HG02870 (cell line): ENCODE data around the gene BCL2A1.
"Not testable (repeated sequence)": the region's sequence is repeated elsewhere in the genome, so short reads cannot be mapped to it uniquely, and the experiment has no call there.

Experiments
- ATAC-seq: cut with Tn5 transposase; IDR thresholded peaks from one replicate; pipeline ENCODE4 v1.9.1; 2021; ENCODE audit warnings: mild to moderate bottlenecking, moderate library complexity; ENCODE audit not compliant: unreplicated experiment

The BCL2A1 gene

DNA sequence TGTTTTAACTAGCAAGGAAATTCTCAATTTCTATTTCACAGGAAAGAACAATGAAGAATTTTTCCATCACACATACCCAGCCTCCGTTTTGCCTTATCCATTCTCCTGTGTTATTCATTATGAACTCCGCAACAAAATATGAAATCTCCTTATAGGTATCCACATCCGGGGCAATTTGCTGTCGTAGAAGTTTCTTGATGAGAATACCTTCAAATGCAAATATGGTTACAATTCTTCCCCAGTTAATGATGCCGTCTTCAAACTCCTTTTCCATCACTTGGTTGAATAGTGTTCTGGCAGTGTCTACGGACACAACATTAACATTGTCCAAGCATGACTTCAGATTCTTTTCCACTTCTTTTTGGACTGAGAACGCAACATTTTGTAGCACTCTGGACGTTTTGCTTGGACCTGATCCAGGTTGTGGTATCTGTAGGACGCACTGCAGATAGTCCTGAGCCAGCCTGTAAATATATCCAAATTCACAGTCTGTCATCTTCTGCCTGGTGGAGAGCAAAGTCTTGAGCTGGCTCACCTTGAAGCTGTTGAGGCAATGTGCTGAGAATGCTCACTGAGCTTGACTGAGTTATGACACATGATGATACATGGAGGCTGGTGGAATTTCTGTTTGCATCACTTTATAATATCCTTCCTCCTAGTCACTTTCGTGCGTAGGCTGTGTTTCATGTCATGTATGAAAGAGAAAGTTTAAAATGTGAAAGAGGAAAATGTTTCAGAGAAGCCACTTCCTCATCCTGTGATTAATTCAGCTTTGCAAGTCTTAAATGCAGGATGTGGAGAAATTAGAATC, at the start of gene BCL2A1:
Gene BCL2A1 (minus strand): TSS at position 573 of the 811 bp plus-strand sequence. CDS start 77 bp downstream, at position 496.
- ATAC-seq, result peak; percentile 54

DNA sequence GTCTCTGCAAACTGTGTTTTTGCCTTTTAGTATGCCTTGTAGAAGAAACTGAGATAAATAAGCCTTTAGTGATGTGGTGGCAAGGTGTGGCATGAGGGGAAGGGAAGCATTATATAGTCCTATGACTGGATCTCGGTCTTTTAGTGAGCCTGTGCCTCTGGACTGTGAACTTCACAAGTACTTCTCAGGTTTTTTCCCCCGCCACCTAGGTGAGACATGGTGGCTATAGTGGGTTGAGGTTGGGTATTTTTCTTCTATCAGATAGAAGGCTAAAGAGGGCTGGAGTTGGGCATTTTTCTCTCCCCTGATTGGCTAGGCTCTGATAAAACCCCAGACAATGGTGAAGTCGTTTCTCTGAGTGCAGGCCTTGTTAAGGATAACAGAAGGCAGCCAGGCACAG, 49.7 kb upstream of the BCL2A1 start:
- no peak for ATAC-seq

DNA sequence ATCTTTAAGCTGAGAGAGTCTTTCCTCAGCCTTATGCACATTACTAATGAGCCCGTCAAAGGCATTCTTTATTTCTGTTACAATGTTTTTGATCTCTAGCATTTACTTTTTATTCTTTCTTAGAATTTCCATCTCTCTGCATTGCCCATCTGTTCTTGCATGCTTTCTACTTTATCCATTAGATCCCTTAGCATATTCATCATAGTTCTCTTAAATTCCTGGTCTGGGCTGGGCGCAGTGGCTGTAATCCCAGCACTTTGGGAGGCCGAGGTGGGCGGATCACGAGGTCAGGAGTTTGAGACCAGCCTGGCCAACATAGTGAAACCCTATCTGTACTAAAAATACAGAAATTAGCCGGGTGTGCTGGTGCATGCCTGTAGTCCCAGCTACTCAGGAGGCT, 49.2 kb upstream of the BCL2A1 start:
- not testable (repeated sequence) for ATAC-seq

DNA sequence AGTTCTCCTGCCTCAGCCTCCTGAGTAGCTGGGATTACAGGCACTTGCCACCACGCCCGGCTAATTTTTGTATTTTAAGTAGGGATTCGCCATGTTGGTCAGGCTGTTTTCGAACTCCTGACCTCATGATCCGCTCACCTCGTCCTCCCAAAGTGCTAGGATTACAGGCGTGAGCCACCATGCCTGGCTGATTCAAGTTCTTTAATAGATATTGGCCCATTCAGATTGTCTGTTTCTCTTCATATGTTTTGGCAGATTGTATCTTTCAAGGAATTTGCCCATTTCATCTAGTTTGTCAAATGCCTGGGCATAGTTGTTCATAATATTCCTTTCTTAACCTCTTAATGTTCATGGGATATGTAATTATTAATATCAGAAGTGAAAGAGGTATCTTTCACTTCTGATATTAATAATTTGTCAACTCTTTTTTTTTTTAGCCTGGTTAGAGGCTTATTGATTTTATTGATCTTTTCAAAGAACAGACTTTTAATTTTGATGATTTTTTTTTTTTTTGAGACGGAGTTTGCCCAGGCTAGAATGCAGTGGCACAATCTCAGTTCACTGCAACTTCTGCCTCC, 48.3 kb upstream of the BCL2A1 start:
- ATAC-seq, result no peak

DNA sequence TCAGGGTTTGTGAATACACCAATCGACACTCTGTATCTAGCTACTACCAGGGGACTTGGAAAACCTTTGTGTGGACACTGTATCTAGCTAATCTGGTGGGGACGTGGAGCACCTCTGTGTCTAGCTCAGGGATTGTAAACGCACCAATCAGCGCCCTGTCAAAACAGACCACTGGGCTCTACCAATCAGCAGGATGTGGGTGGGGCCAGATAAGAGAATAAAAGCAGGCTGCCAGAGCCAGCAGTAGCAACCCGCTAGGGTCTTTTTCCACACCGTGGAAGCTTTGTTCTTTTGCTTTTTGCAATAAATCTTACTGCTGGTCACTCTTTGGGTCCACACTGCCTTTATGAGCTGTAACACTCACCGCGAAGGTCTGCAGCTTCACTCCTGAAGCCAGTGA, 46.1 kb upstream of the BCL2A1 start:
- ATAC-seq, result not testable (repeated sequence)

DNA sequence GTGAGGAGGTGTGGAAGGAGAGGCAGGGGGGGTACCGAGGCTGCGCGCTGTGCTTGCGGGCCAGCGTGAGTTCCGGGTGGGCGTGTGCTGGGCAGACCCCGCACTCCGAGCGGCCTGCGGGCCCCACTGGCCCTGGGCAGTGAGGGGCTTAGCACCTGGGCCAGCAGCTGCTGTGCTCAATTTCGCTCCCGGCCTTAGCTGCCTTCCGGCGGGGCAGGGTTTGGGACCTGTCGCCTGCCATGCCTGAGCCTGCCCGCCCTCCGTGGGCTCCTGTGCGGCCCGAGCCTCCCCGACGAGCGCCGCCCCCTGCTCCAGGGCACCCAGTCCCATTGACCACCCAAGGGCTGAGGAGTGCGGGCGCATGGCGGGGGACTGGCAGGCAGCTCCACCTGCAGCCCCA, 45.5 kb upstream of the BCL2A1 start:
- not testable (repeated sequence) for ATAC-seq

DNA sequence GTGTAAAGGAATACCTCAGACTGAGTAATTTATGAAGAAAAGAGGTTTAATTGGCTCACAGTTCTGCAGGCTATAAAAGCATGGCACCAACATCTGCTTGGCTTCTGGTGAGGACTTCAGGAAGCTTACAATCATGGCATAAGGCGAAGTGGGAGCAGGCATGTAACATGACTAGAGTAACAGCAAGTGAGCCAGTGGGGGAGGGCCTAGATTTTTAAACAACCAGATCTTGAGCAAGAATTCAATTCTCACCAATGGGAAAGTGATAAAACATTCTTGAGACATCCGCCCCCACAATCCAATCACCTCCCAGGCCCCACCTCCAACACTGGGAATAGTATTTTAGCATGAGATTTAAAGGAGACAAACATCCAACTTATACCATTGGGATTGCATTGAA, 44.2 kb upstream of the BCL2A1 start:
- no peak for ATAC-seq

DNA sequence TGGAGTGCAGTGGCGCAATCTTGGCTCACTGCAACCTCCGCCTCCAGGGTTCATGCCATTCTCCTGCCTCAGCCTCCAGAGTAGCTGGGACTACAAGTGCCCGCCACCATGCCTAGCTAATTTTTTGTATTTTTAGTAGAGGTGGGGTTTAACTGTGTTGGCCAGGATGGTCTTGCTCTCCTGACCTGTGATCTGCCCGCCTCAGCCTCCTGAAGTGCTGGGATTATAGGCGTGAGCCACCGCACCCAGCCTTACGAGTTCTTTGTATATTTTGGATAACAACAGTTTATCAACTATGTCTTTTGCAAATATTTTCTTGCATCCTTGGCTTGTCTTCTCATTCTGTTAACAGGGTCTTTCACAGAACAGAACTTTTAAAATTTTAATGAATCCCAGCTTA, 43.2 kb upstream of the BCL2A1 start:
- not testable (repeated sequence) for ATAC-seq

DNA sequence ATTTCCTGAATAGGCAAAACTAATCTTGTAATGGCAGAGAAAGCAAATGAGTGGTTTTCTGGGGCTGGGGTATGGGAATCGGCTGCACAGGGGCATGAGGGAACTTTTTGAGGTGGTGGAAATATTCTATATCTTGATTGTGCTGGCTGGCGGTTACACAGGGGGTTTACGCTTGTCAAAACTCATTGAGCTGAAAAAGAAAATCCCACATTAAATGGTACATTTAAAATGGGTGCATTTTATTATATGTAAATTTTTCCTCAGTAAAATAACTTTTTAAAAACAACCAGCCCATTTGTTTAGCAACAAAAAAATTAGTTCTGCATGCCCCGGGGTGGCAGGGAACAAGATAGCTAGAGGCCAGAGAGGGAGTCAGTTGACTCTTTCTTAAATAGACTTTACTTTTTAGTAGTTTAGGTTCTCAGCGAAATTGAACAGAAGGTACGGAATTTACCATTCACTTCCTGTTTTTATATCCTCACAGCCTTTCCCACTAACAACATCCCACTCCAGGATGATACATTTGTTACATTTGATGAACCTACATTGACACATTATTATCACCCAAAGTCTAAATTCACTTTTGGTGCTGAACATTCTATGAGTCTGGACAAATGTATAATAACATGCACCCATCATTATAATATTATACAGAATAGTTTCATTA, 41.2 kb upstream of the BCL2A1 start:
- no peak for ATAC-seq

DNA sequence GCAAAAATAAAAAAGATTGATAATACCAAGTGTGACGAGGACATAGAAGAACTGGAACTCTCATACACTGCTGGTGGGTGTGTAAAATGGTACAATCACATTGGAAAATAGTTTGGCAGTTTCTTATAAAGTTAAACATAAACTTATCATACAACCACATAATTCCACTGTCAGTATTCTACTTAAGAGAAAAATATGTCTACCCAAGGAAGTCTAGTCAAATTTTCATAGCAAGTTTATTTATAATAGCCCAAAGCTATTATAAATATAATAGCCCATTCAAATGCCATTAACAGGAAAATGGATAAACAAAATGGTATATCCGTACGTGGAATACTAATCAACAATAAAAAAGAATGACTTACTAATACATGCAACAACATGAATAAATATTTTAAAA, 40.6 kb upstream of the BCL2A1 start:
- ATAC-seq, result no peak

DNA sequence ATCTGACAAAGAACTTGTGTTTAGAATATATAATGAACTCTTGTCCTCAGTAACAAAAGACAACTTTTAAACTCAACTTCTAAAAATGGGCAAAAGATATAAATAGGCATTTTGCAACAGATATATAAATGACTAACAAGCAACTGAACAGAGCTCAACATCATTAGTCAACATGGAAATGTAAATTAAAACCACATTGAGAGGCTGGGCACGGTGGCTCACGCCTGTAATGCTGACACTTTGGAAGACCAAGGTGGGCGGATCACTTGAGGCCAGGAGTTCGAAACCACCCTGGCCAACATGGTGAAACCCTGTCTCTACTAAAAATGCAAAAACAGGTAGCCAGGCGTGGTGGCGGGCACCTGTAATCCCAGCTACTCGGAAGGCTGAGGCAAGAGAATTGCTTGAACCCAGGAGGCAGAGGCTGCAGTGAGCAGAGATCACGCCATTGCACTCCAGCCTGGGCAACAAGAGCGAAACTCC, 40.1 kb upstream of the BCL2A1 start:
- peak; percentile 56 for ATAC-seq

DNA sequence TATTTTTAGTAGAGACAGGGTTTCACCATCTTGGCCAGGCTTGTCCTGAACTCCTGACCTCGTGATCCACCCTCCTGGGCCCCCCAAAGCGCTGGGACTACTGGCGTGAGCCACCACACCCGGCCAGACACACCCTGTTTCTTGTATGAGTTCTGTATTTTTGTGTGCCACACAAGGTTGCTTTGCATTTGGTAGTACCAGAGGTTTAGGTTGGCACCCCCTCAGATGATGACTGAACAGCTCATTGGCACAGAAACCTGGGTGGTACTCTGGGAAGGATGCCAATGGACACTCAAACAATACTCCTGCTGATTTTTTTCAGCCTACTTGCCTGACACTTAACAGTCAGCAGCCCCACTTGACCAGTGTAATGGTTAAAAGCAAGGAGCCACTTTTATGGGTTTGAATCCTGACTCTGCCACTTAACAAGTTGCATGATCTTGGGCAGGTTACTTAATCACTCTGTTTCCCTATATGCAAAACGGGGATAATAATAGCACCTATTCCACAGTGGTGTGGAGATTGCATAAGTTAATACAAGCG, 39.2 kb upstream of the BCL2A1 start:
- ATAC-seq, result no peak

DNA sequence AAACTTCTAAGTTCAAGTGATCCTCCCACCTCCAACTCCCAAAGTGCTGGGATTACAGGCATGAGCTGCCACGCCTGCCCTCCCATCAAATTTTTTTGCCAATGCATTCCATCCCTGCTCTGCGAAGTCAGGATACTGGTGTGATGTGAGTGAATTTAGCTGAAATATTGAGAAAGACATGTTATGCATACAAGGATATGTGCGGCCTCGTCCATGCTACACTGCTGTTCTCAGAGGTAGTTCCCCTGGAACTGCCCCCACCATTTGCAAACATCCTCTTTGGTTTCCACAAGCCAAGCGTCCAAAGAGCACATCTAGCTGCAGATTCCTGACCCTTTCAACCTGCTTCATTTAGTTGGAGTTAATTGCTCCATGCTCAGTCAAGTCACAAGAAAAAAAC, 36.5 kb upstream of the BCL2A1 start:
- no peak for ATAC-seq

DNA sequence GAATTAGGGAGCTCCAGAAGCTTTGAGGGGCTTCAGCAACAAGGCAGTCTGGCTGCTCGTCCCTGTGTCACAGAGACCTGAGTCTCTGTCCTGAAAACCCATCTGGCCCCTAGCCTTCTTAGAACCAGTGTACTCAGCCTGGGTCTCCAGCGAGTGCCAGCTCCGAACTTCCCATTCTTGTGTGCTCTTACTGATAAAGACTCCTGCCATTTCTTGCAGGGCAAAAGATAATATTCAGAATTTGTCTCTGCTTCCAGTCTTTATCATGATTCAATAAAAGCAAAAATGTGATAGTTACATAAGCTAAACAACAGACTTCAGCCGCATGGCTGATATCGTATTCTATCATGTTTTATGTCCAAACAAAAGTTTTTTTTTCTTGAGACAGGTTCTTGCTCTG, 36.0 kb upstream of the BCL2A1 start:
- ATAC-seq, result no peak

DNA sequence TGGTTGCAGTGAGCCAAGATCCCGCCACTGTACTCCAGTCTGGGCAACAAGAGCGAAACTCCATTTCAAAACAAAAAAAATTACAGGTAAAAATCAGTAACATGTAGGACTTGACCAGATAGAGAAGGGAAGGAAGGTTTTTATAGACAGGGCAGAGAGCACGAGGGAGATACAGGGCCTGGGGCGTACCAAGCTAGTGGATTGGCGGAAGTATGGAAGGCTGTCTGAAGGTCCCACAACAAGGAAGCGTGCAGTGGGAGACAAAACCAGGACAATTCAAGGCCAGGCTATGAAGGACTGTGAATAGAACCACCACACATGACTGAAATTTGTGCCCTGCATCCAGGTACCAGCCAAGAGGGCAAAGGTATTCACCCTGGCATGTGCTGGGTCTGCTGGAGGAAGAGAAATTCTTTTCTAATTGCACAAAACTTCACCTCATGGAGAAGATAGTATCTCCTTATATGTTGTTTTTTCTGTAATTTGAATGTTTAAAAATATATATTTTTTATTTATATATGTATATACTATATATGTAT, 33.0 kb upstream of the BCL2A1 start:
- ATAC-seq, result no peak

DNA sequence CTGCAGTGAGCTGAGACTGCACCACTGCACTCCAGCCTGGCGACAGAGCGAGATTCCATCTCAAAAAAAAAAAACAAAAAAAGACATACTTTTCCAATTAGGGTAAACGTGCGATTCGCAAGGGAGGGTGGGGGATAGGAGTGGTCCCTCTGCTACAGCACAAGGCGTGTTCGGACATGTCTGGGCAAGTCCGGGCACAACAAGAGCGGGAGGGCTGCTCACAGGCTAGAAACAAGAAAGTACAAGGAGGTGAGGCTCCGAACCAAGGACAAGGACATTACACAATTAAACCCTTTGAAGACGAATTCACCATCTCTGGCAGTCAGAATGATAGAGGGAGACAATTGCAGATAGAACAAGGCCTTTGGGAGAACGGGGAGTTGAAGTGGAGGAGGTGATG, 32.2 kb upstream of the BCL2A1 start:
- no peak for ATAC-seq

DNA sequence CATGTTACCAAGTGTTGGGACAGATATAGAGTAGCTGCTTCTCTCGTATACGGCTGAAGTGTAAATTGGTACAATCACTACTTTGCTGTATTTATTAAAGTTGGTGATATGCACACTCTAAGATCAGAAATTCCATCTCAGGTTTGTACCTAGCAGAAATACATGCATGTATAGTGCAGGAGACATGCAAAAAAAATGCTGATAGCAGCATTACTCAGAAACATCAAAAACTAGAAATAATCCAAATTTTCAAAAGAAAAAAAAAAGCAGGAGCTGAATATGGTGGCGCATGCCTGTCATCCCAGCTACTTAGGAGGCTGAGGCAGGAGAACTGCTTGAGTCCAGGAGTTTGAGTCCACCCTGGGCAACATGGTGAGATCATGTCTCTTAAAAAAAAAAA, 31.3 kb upstream of the BCL2A1 start:
- no peak for ATAC-seq

DNA sequence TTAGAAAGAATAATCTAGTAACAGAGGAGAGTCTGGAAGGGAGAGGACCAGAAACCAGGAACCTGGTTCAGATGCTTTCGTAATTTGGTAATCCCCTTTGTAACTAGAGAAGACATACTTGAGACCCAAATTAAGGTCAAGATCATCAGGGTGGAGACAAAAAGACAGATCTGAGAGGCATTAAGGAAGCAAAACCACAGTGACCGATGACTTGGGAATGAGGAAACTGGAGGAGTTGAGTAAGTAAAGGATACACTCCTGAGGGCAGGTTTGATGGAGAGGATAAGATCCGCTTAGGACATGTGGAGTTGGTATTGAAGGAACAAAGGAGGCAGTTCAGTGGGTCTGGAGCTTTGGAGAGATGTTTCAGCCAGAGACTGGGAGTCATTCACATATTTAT, 23.6 kb upstream of the BCL2A1 start:
- no peak for ATAC-seq

DNA sequence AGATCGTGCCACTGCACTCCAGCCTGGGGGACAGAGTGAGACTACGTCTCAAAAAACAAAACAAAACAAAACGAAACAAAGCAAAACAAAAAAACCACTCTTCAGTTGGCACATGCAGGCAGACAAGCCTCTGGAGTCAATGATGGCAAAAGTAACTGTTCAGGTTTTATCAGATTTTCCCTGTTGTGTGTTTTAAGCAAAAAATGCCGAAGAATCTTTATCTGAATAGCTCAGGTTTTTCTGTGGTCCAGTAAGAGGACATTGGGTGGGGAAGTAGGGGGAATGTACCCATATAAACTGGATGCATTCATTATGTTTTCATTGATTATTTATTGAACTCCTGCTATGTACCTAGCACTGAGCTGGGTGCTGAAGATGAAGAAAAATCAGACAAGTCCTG, 20.8 kb upstream of the BCL2A1 start:
- no peak for ATAC-seq

DNA sequence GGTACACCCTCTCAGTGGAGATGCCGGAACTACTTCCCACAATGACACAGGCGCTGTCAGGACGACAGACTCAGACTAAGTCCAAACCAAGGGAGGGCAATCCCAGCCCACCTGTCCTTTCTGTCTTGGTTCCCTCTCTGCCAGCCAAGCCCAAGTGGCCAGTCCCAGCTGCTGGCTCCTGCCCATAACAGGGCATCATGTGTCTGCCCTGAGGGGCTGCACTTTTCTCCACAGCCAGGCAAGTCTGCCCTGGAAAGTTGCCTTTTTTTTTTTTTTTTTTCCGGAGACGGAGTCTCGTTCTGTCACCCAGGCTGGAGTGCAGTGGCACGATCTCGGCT, 20.0 kb upstream of the BCL2A1 start:
- no peak for ATAC-seq

DNA sequence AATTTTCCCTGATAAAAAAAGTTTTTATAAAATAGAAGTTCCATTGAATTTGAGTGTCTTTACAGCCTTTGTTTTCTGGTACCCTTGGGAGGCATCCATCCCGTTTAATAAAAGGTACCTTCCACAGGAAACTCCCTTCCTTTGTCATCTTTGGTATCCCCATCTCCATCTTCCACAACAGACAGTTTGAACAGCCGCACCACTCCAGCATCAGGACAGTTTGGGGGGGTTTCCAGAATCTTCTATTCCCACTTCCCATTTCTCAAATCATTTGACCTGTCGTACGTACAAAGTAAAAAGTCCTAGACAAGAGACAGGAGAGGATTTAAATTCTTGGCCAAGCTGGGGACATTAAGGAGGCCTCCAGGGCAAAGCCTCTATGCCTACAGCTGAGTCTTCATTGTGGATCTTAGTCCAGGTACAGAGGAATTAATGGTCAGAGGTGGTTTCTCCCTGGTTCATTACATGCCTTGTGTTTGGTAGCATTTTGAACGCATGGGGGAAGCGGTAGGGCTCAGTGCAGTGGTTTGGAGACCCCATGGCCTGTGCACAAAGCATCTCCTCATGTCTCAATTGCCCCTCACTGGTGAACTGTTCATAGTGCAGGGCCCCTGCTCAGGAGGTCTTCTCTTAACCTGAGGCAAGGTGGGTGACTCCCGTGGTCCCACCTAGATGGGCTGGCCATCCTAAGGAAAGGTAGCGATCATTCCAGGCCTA, 19.4 kb upstream of the BCL2A1 start:
- ATAC-seq, result no peak
